Esophagus (tissue), 2 donors: ENCODE measurements around the gene RAMP1. TPM values are rescaled to one million over a fixed set of nuclear protein-coding genes. Genes with fewer than 3 reads are reported as not detected.

Experiments
- H3K27ac ChIP-seq, 2 donors: one replicate each; pipeline ENCODE4 v1.5.1; 2013; ENCODE audit warnings: low read depth in 2 of 2, mild to moderate bottlenecking in 2 of 2, inconsistent platforms in 1 of 2, low read length in 1 of 2, moderate library complexity in 1 of 2
- H3K27me3 ChIP-seq, 2 donors: one replicate each; pipeline ENCODE4 v1.6.1; 2013; ENCODE audit warnings: low read length in 2 of 2, control low read depth in 1 of 2, mild to moderate bottlenecking in 1 of 2; ENCODE audit not compliant: insufficient read depth in 2 of 2, control insufficient read depth in 1 of 2
- H3K36me3 ChIP-seq, 2 donors: one replicate each; pipeline ENCODE4 v1.6.1; 2013; ENCODE audit warnings: low read length in 1 of 2; ENCODE audit not compliant: control insufficient read depth in 2 of 2, insufficient read depth in 2 of 2
- H3K4me1 ChIP-seq, 2 donors: one replicate each; pipeline ENCODE4 v1.6.1; 2013; ENCODE audit warnings: low read length in 1 of 2; ENCODE audit not compliant: control insufficient read depth in 2 of 2, insufficient read depth in 2 of 2
- H3K4me3 ChIP-seq, 2 donors: one replicate each; pipeline ENCODE4 v1.5.1; 2013; ENCODE audit warnings: low read length in 2 of 2, mild to moderate bottlenecking in 2 of 2, low read depth in 1 of 2, moderate library complexity in 1 of 2
- H3K9me3 ChIP-seq, 2 donors: one replicate each; pipeline ENCODE4 v1.6.1; 2013; ENCODE audit warnings: mild to moderate bottlenecking in 2 of 2, low read depth in 1 of 2, low read length in 1 of 2, moderate library complexity in 1 of 2; ENCODE audit not compliant: control insufficient read depth in 2 of 2, insufficient read depth in 1 of 2
- WGBS, 2 donors: extraction: QIAGEN DNeasy Blood & Tissue Kit; methylation state at CpG; one replicate each; pipeline ENCODE4 v1.1.7; 2013; 5-methylcytosine and 5-hydroxymethylcytosine counted together
- polyA plus RNA-seq, 2 donors: library from polyadenylated mRNA; stranded (reverse); fragments of 200-250 nt; gene quantifications; one replicate each; pipeline ENCODE4 v1.2.3, GENCODE V29; 2013
- donor health status: healthy with polysubstance abuse.
- donor health status: Bipolar disorder and iron deficiency.

The RAMP1 gene
- polyA plus RNA-seq, 2 donors: 4.0 to 7.5 TPM

- no peaks in the 10 kb centered on the region for H3K27me3 ChIP-seq
- no peak overlapping the region for H3K4me3 ChIP-seq
- no peaks in the 10 kb centered on the region for H3K36me3 ChIP-seq
- H3K9me3 ChIP-seq: no peaks in the 10 kb centered on the region
- 86 to 88% methylated on average over 28 of the region's 28 CpGs for WGBS, 2 donors
- no peak overlapping the region for H3K27ac ChIP-seq
- H3K4me1 ChIP-seq: no peaks in the 10 kb centered on the region
Observed at GRCh38 chr2:237912271-237913192, 53.1 kb downstream of the RAMP1 start.

GRCh38 chr2:237913193-237913917 is 53.9 kb downstream of the RAMP1 start:
- H3K36me3 ChIP-seq: no peaks in the 10 kb centered on the region
- no peaks in the 10 kb centered on the region for H3K9me3 ChIP-seq
- H3K4me3 ChIP-seq: no peak overlapping the region
- H3K27me3 ChIP-seq: no peaks in the 10 kb centered on the region
- 94% methylated on average over 26 of the region's 26 CpGs for WGBS, 2 donors
- H3K4me1 ChIP-seq: no peaks in the 10 kb centered on the region
- H3K27ac ChIP-seq: no peak overlapping the region

- H3K27ac ChIP-seq: no peak overlapping the region
- no peak overlapping the region for H3K4me3 ChIP-seq
- no peaks in the 10 kb centered on the region for H3K36me3 ChIP-seq
- no peaks in the 10 kb centered on the region for H3K4me1 ChIP-seq
- no peaks in the 10 kb centered on the region for H3K27me3 ChIP-seq
- 85 to 86% methylated on average over 10 of the region's 10 CpGs for WGBS, 2 donors
- no peaks in the 10 kb centered on the region for H3K9me3 ChIP-seq
Observed at GRCh38 chr2:237915576-237915975, 56.2 kb downstream of the RAMP1 start.

GRCh38 chr2:237916296-237916695 is 56.9 kb downstream of the RAMP1 start:
- no peak overlapping the region for H3K27ac ChIP-seq
- H3K27me3 ChIP-seq: no peaks in the 10 kb centered on the region
- no peaks in the 10 kb centered on the region for H3K9me3 ChIP-seq
- 94 to 96% methylated on average over 13 of the region's 13 CpGs for WGBS, 2 donors
- H3K36me3 ChIP-seq: no peaks in the 10 kb centered on the region
- no peak overlapping the region for H3K4me3 ChIP-seq
- H3K4me1 ChIP-seq: no peaks in the 10 kb centered on the region

- Histone ChIP-seq H3K27me3 (no peaks in the 10 kb centered on the region), H3K36me3 (no peaks in the 10 kb centered on the region), H3K27ac (no peak overlapping the region), H3K9me3 (peaks cover 0 to 2% of the 10 kb centered on the region in 2 donors), H3K4me1 (peaks cover 0 to 3% of the 10 kb centered on the region in 2 donors), H3K4me3 (no peak overlapping the region)
- WGBS, 2 donors: 91 to 94% methylated on average over 5 of the region's 5 CpGs
Observed at GRCh38 chr2:237917696-237918374, 58.4 kb downstream of the RAMP1 start.

GRCh38 chr2:237919593-237919992 is 60.2 kb downstream of the RAMP1 start:
- Histone ChIP-seq H3K4me1 (peaks cover 0 to 7% of the 10 kb centered on the region in 2 donors), H3K36me3 (no peaks in the 10 kb centered on the region), H3K27ac (no peak overlapping the region), H3K4me3 (no peak overlapping the region), H3K9me3 (peaks cover 0 to 3% of the 10 kb centered on the region in 2 donors), H3K27me3 (no peaks in the 10 kb centered on the region)
- 67 to 70% methylated on average over 6 of the region's 6 CpGs for WGBS, 2 donors

GRCh38 chr2:237920673-237921072 is 61.2 kb downstream of the RAMP1 start:
- Histone ChIP-seq H3K4me1 (peaks cover 0 to 7% of the 10 kb centered on the region in 2 donors), H3K9me3 (peaks cover 0 to 3% of the 10 kb centered on the region in 2 donors), H3K27me3 (no peaks in the 10 kb centered on the region), H3K4me3 (no peak overlapping the region), H3K27ac (no peak overlapping the region), H3K36me3 (no peaks in the 10 kb centered on the region)
- WGBS, 2 donors: 84 to 87% methylated on average over 14 of the region's 14 CpGs

GRCh38 chr2:237921967-237922492 is 62.6 kb downstream of the RAMP1 start:
- peaks cover 0 to 7% of the 10 kb centered on the region in 2 donors for H3K4me1 ChIP-seq
- WGBS, 2 donors: 91 to 93% methylated on average over 10 of the region's 10 CpGs
- no peak overlapping the region for H3K27ac ChIP-seq
- no peaks in the 10 kb centered on the region for H3K36me3 ChIP-seq
- peaks cover 0 to 3% of the 10 kb centered on the region in 2 donors for H3K9me3 ChIP-seq
- no peak overlapping the region for H3K4me3 ChIP-seq
- H3K27me3 ChIP-seq: no peaks in the 10 kb centered on the region

GRCh38 chr2:237922641-237923361 is 63.4 kb downstream of the RAMP1 start:
- 40 to 47% methylated on average over 13 of the region's 13 CpGs for WGBS, 2 donors
- Histone ChIP-seq H3K4me1 (peaks cover 0 to 7% of the 10 kb centered on the region in 2 donors), H3K9me3 (peaks cover 0 to 3% of the 10 kb centered on the region in 2 donors), H3K27ac (peak overlapping the region in 1 of 2 donors; percentile 14), H3K4me3 (no peak overlapping the region), H3K27me3 (no peaks in the 10 kb centered on the region), H3K36me3 (no peaks in the 10 kb centered on the region)
